H1 (cell line): ENCODE measurements around the gene PMEPA1. TPM values are rescaled to one million over a fixed set of nuclear protein-coding genes. Genes with fewer than 3 reads are reported as not detected.

Experiments
- CTCF ChIA-PET: fragments of 300-600 bp; sonication (Branson Sonifier 250); formaldehyde crosslinking; loops from one replicate; lab custom pipeline; 2021; ENCODE audit not compliant: partially characterized antibody; lab: Charles Lee
- POLR2A ChIA-PET: fragments of 300-600 bp; sonication (Branson Sonifier 250); formaldehyde crosslinking; loops from one replicate; lab custom pipeline; 2021; ENCODE audit warnings: inconsistent platforms; ENCODE audit not compliant: partially characterized antibody; lab: Charles Lee
- DNase-seq, 2 experiments: peaks; one replicate each; pipeline versions ENCODE4 v3.0.0 to v3.0.0-alpha.2; 2010 to 2022; ENCODE audit warnings: low spot score in 2 of 2, low read depth in 1 of 2, mixed read lengths in 1 of 2
- FAIRE-seq: peaks from 2 replicates; lab custom pipeline; 2011; peaks lifted over from hg19 to GRCh38; lab: Jason Lieb, UNC
- H2AFZ ChIP-seq: 2 replicates; pipeline ENCODE4 v1.8.1; 2012; ENCODE audit warnings: low read length, inconsistent platforms
- H2AK5ac ChIP-seq: 2 replicates; pipeline ENCODE4 v1.6.1; 2013; ENCODE audit warnings: low read depth, low read length
- H2BK120ac ChIP-seq: replicated peaks from 2 replicates; pipeline ENCODE3; 2013; ENCODE audit warnings: low read depth, low read length, inconsistent platforms
- H2BK12ac ChIP-seq: 2 replicates; pipeline ENCODE4 v1.6.1; 2013; ENCODE audit warnings: low read depth, low read length
- H2BK15ac ChIP-seq: 2 replicates; pipeline ENCODE4 v1.6.1; 2013; ENCODE audit warnings: low read length
- H2BK20ac ChIP-seq: 2 replicates; pipeline ENCODE4 v1.6.1; 2013; ENCODE audit warnings: low read length
- H2BK5ac ChIP-seq: 2 replicates; pipeline ENCODE4 v1.6.1; 2013; ENCODE audit warnings: low read depth, low read length
- H3K14ac ChIP-seq: 2 replicates; pipeline ENCODE4 v1.6.1; 2013; ENCODE audit warnings: inconsistent platforms; ENCODE audit not compliant: insufficient read length
- H3K18ac ChIP-seq: 2 replicates; pipeline ENCODE4 v1.6.1; 2013; ENCODE audit warnings: low read length; ENCODE audit errors: extremely low read depth
- H3K23ac ChIP-seq: 2 replicates; pipeline ENCODE4 v1.6.1; 2013; ENCODE audit warnings: inconsistent platforms; ENCODE audit not compliant: insufficient read length
- H3K23me2 ChIP-seq: 2 replicates; pipeline ENCODE4 v1.6.1; 2013; ENCODE audit warnings: low read depth, low read length
- H3K27ac ChIP-seq: 2 replicates; pipeline ENCODE4 v1.6.1; 2011; ENCODE audit warnings: low read depth, low read length, inconsistent platforms
- H3K27me3 ChIP-seq, 4 experiments: replicated peaks in 1 of 4; 1 replicate in 1 of 4; 2 replicates in 3 of 4; pipeline versions ENCODE4 v1.6.1 to v1.8.1; 2011 to 2013; ENCODE audit warnings: low read length in 3 of 4, mild to moderate bottlenecking in 3 of 4, inconsistent platforms in 2 of 4, mixed read lengths in 2 of 4, moderate library complexity in 1 of 4; ENCODE audit not compliant: control insufficient read depth in 3 of 4, insufficient read depth in 3 of 4; ENCODE audit errors: extremely low read depth in 1 of 4
- H3K36me3 ChIP-seq, 4 experiments: 2 replicates each; pipeline versions ENCODE4 v1.6.1 to v1.8.1; 2011 to 2013; ENCODE audit warnings: mild to moderate bottlenecking in 4 of 4, low read length in 3 of 4, moderate library complexity in 2 of 4, control low read depth in 1 of 4, inconsistent platforms in 1 of 4; ENCODE audit not compliant: insufficient read depth in 4 of 4, control insufficient read depth in 2 of 4
- H3K4ac ChIP-seq: replicated peaks from 2 replicates; pipeline ENCODE3; 2013; ENCODE audit warnings: low read length, low read depth, mixed read lengths, inconsistent platforms; ENCODE audit not compliant: insufficient read length
- H3K4me1 ChIP-seq, 4 experiments: replicated peaks in 1 of 4; 1 replicate in 1 of 4; 2 replicates in 3 of 4; pipeline versions ENCODE4 v1.6.1 to v1.8.1; 2011 to 2013; ENCODE audit warnings: low read length in 3 of 4, inconsistent platforms in 2 of 4, mixed read lengths in 1 of 4; ENCODE audit not compliant: insufficient read depth in 4 of 4, control insufficient read depth in 3 of 4
- H3K4me2 ChIP-seq, 2 experiments: 2 replicates each; pipeline versions ENCODE4 v1.6.1 to v1.8.1; 2011 to 2013; ENCODE audit warnings: low read depth in 2 of 2, low read length in 2 of 2, control low read depth in 1 of 2, inconsistent platforms in 1 of 2, mild to moderate bottlenecking in 1 of 2; ENCODE audit not compliant: insufficient read depth in 1 of 2
- H3K4me3 ChIP-seq, 4 experiments: fragments of 200-600, 300-600 bp in 1 of 4; sonication (generic), shearing (Covaris generic), sonication (Bioruptor Twin) in 1 of 4; 2 replicates each; pipeline versions ENCODE4 v1.5.1 to v1.8.1; 2011 to 2016; ENCODE audit warnings: low read length in 4 of 4, low read depth in 3 of 4, control low read depth in 2 of 4, inconsistent platforms in 2 of 4, mild to moderate bottlenecking in 2 of 4, mixed read lengths in 1 of 4, moderate library complexity in 1 of 4; ENCODE audit not compliant: insufficient read depth in 2 of 4; ENCODE audit errors: extremely low read depth in 1 of 4
- H3K56ac ChIP-seq: replicated peaks from 2 replicates; pipeline ENCODE3; 2013; ENCODE audit warnings: low read depth, mild to moderate bottlenecking, mixed read lengths, low read length, inconsistent platforms; ENCODE audit not compliant: insufficient read length
- H3K79me1 ChIP-seq: 2 replicates; pipeline ENCODE4 v1.6.1; 2013; ENCODE audit warnings: low read depth, low read length, control low read depth
- H3K79me2 ChIP-seq, 2 experiments: 2 replicates each; pipeline versions ENCODE4 v1.6.1 to v1.8.1; 2012 to 2013; ENCODE audit warnings: low read length in 2 of 2, mild to moderate bottlenecking in 2 of 2, inconsistent platforms in 1 of 2; ENCODE audit not compliant: insufficient read depth in 2 of 2, control insufficient read depth in 1 of 2
- H3K9ac ChIP-seq, 4 experiments: replicated peaks in 1 of 4; 1 replicate in 1 of 4; 2 replicates in 3 of 4; pipeline versions ENCODE4 v1.6.1 to v1.8.1; 2011 to 2013; ENCODE audit warnings: low read depth in 3 of 4, low read length in 3 of 4, control low read depth in 2 of 4, mild to moderate bottlenecking in 2 of 4, moderate library complexity in 2 of 4, inconsistent platforms in 1 of 4; ENCODE audit errors: extremely low read depth in 1 of 4
- H3K9me3 ChIP-seq, 2 experiments: 2 replicates each; pipeline versions ENCODE4 v1.6.1 to v1.8.1; 2012 to 2013; ENCODE audit warnings: mild to moderate bottlenecking in 2 of 2, moderate library complexity in 2 of 2, control low read depth in 1 of 2, inconsistent platforms in 1 of 2, low read depth in 1 of 2, low read length in 1 of 2, mixed read lengths in 1 of 2; ENCODE audit not compliant: insufficient read depth in 2 of 2
- H4K20me1 ChIP-seq, 2 experiments: replicated peaks in 1 of 2; 2 replicates each; pipeline versions ENCODE3 to v1.8.1; 2011 to 2013; ENCODE audit warnings: inconsistent platforms in 2 of 2, low read length in 2 of 2, mild to moderate bottlenecking in 1 of 2; ENCODE audit not compliant: insufficient read depth in 2 of 2, control insufficient read depth in 1 of 2
- H4K5ac ChIP-seq: 2 replicates; pipeline ENCODE4 v1.6.1; 2013; ENCODE audit warnings: low read length, low read depth, mixed read lengths, inconsistent platforms; ENCODE audit not compliant: insufficient read length
- H4K8ac ChIP-seq: 2 replicates; pipeline ENCODE4 v1.8.0; 2013; ENCODE audit warnings: mild to moderate bottlenecking, moderate library complexity, low read length, inconsistent platforms; ENCODE audit not compliant: insufficient read depth; ENCODE audit errors: extremely low read depth
- H4K91ac ChIP-seq: replicated peaks from 2 replicates; pipeline ENCODE3; 2013; ENCODE audit warnings: low read length, mixed read lengths, inconsistent platforms; ENCODE audit not compliant: insufficient read length
- BACH1 ChIP-seq: IDR thresholded peaks from 2 replicates; pipeline ENCODE4 v1.6.1; 2012; ENCODE audit warnings: low read length, improper control_type of control experiment
- BCL11A ChIP-seq, 2 experiments: IDR thresholded peaks; one replicate each; pipeline ENCODE4 v1.6.1; 2011; ENCODE audit warnings: low read depth in 2 of 2, low read length in 2 of 2, mild to moderate bottlenecking in 2 of 2
- CBX5 ChIP-seq: fragments of 300-800, 300-1000 bp; sonication (generic); IDR thresholded peaks from 2 replicates; pipeline ENCODE4 v1.7.1; 2016; ENCODE audit warnings: antibody characterized with exemption, low read length, low read depth
- CEBPB ChIP-seq: IDR thresholded peaks from 2 replicates; pipeline ENCODE4 v1.6.1; 2012; ENCODE audit warnings: low read depth, low read length
- GABPA ChIP-seq: IDR thresholded peaks from 2 replicates; pipeline ENCODE4 v1.6.1; 2011; ENCODE audit warnings: mild to moderate bottlenecking, low read length, moderate library complexity, borderline replicate concordance; ENCODE audit not compliant: insufficient read depth
- KDM1A ChIP-seq: fragments of 200-600, 300-600 bp; sonication (generic); IDR thresholded peaks from 2 replicates; pipeline ENCODE4 v1.7.1; 2016; ENCODE audit warnings: mild to moderate bottlenecking, low read length, borderline replicate concordance
- NRF1 ChIP-seq: IDR thresholded peaks from 2 replicates; pipeline ENCODE4 v1.6.1; 2011; ENCODE audit warnings: mild to moderate bottlenecking, low read depth, low read length, improper control_type of control experiment
- POU5F1 ChIP-seq: IDR thresholded peaks from 2 replicates; pipeline ENCODE4 v1.6.1; 2011; ENCODE audit warnings: low read depth, mild to moderate bottlenecking, low read length, moderate library complexity
- SP4 ChIP-seq: IDR thresholded peaks from 2 replicates; pipeline ENCODE4 v1.6.1; 2012; ENCODE audit warnings: low read length, inconsistent platforms
- TAF1 ChIP-seq: IDR thresholded peaks from 2 replicates; pipeline ENCODE4 v1.6.1; 2011; ENCODE audit warnings: mild to moderate bottlenecking, low read depth, low read length
- TCF12 ChIP-seq: IDR thresholded peaks from 2 replicates; pipeline ENCODE4 v1.6.1; 2011; ENCODE audit warnings: low read depth, mild to moderate bottlenecking, low read length
- WGBS, 2 experiments: shearing (Covaris generic) in 1 of 2; methylation state at CpG; one replicate each; pipeline versions ENCODE4 v1.1.6 to v1.1.7; 2013 to 2015; ENCODE audit warnings: low lambda C conversion rate in 2 of 2, mixed read lengths in 2 of 2, inconsistent platforms in 1 of 2, low coverage in 1 of 2, missing lambda C conversion rate in 1 of 2; ENCODE audit not compliant: insufficient replicate concordance in 2 of 2, insufficient coverage in 1 of 2, insufficient read length in 1 of 2; ENCODE audit errors: extremely low coverage in 1 of 2, missing lambda C conversion rate in 1 of 2; 5-methylcytosine and 5-hydroxymethylcytosine counted together
- polyA plus RNA-seq, 7 experiments: library from polyadenylated mRNA; depleted of rRNA in 3 of 7; stranded (reverse) in 5 of 7; unstranded in 2 of 7; fragments of >200 nt in 5 of 7; fragments of 200-250 nt in 2 of 7; gene quantifications; 1 replicate in 5 of 7; 2 replicates in 1 of 7; 4 replicates in 1 of 7; pipeline versions ENCODE4 v1.2.1 to v1.2.3, GENCODE V29; 2011 to 2013; ENCODE audit warnings: missing spikeins in 2 of 7, mixed read lengths in 2 of 7
- total RNA-seq: library from RNA; stranded (reverse); fragmentation: NEBNext Ultra II Directional; extraction: Animal tissue kit (Norgen Biotek cat#: 25700); gene quantifications from 2 replicates; pipeline ENCODE4 v1.2.1, GENCODE V29; 2021
- TF ChIP-seq, protein P1 (sequence below): IDR thresholded peaks from 2 replicates; pipeline ENCODE4 v1.6.1; 2012; ENCODE audit warnings: low read length, inconsistent platforms
- TF ChIP-seq, protein P2 (sequence below): IDR thresholded peaks from 2 replicates; pipeline ENCODE4 v1.6.1; 2011; ENCODE audit warnings: low read depth, mild to moderate bottlenecking, low read length; ENCODE audit not compliant: insufficient read depth

The PMEPA1 gene
- total and polyA plus RNA-seq, 2 of the 8 experiments (the other 6 are each of a cell fraction or from before 2014, with no cell fraction given): 12.7 to 20.5 TPM

- Histone ChIP-seq H4K8ac (no peak overlapping the region), H3K27ac (no peak overlapping the region), H3K36me3 (no peaks in the 10 kb centered on the region), H2AK5ac (no peak overlapping the region), H3K18ac (no peak overlapping the region), H3K79me1 (no peaks in the 10 kb centered on the region), H4K20me1 (no peaks in the 10 kb centered on the region), H3K79me2 (no peaks in the 10 kb centered on the region), H3K27me3 (no peaks in the 10 kb centered on the region), H4K91ac (no peak overlapping the region), H2BK120ac (no peak overlapping the region), H3K23ac (no peak overlapping the region), H3K14ac (no peak overlapping the region), H3K23me2 (no peaks in the 10 kb centered on the region), H3K4ac (no peak overlapping the region), H3K56ac (no peak overlapping the region), H3K4me2 (no peak overlapping the region), H3K4me3 (no peak overlapping the region), H3K4me1 (no peaks in the 10 kb centered on the region; a peak in 3 of 7 replicates), H3K9me3 (no peaks in the 10 kb centered on the region), H2AFZ (no peak overlapping the region), H2BK12ac (no peak overlapping the region), H2BK20ac (no peak overlapping the region), H4K5ac (no peak overlapping the region), H3K9ac (no peak overlapping the region), H2BK5ac (no peak overlapping the region), H2BK15ac (no peak overlapping the region)
- ChIA-PET POLR2A (no interaction called here), CTCF (interaction anchor here (0.8 to 3.2 kb wide), 12 partner anchors 9 to 607 kb away, joined by 3 to 25 read pairs (median 4); partner anchors contain the start of gene ZBP1)
- WGBS, 2 experiments: 85% methylated on average over 5 of the region's 5 CpGs; no CpG with 5 or more reads in 1 of the 2 experiments
- DNase-seq: no peak
- no peak for FAIRE-seq
- no peak for TF ChIP-seq POU5F1
- no peak for TF ChIP-seq SP4
- no peak for TF ChIP-seq TAF1
- TF ChIP-seq NRF1: no peak
- no peak for TF ChIP-seq TCF12
- TF ChIP-seq GABPA: no peak
- TF ChIP-seq BACH1: no peak
- TF ChIP-seq, protein P1, sequence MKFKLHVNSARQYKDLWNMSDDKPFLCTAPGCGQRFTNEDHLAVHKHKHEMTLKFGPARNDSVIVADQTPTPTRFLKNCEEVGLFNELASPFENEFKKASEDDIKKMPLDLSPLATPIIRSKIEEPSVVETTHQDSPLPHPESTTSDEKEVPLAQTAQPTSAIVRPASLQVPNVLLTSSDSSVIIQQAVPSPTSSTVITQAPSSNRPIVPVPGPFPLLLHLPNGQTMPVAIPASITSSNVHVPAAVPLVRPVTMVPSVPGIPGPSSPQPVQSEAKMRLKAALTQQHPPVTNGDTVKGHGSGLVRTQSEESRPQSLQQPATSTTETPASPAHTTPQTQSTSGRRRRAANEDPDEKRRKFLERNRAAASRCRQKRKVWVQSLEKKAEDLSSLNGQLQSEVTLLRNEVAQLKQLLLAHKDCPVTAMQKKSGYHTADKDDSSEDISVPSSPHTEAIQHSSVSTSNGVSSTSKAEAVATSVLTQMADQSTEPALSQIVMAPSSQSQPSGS: no peak
- TF ChIP-seq BCL11A (IDR thresholded peaks at IDR 0.05; ENCODE audit: low read depth in 2 of 2, low read length in 2 of 2): no peak
- no peak for TF ChIP-seq CEBPB
- TF ChIP-seq, protein P2, sequence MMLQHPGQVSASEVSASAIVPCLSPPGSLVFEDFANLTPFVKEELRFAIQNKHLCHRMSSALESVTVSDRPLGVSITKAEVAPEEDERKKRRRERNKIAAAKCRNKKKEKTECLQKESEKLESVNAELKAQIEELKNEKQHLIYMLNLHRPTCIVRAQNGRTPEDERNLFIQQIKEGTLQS: no peak
- no peak for TF ChIP-seq CBX5
- no peak for TF ChIP-seq KDM1A
Measured at GRCh38 chr20:57601737-57602136, 108.1 kb downstream of the PMEPA1 start.
